Fibroblast of skin of abdomen (primary cell): Measurements from ENCODE around the gene RABL2A.
"Not testable (repeated sequence)": the region's sequence is repeated elsewhere in the genome, so short reads cannot be mapped to it uniquely, and the experiment has no call there.

ENCODE experiments used
- DNase-seq: peaks from one replicate; pipeline ENCODE4 v3.0.0-alpha.2; 2013

RABL2A gene

DNA sequence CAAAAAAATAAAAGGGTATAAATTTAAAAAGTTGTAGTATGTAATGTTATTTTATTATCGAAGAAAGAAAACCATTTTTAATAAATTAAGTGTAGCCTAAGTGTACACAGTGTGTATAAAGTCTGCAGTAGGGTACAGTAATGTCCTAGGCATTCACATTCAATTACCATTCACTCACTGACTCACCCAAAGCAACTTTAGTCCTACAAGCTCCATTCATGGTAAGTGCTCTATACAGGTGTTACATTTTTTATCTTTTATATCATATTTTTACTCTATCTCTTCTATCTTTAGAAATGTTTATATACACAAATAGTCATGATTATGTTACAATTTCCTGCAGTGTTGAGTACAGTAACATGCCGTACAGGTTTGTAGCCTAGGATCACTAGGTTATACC, 59.5 kb downstream of the RABL2A start:
- DNase-seq: no peak

GRCh38 chr2:113690871-113691270, 63.8 kb downstream of the RABL2A start:
- not testable (repeated sequence) for DNase-seq
